Activated CD4-positive, alpha-beta T cell treated with anti-CD3 and anti-CD28 coated beads for 36 hours (primary cell): ENCODE results near the gene CCDC69. TPM values are rescaled to one million over a fixed set of nuclear protein-coding genes. Genes with fewer than 3 reads are reported as not detected.

ENCODE experiments used
- ATAC-seq: fragments of 200-7000 bp; cut with Tn5 transposase; one replicate; pipeline ENCODE4 v1.10.0; 2021; ENCODE audit warnings: mild to moderate bottlenecking, moderate library complexity
- CTCF ChIA-PET: fragments of 350-600 bp; sonication (Branson Sonifier 250); formaldehyde crosslinking; loops from one replicate; lab custom pipeline; 2021; ENCODE audit warnings: antibody characterized with exemption; lab: Charles Lee
- POLR2A ChIA-PET: fragments of 350-600 bp; sonication (Branson Sonifier 250); formaldehyde crosslinking; loops from one replicate; lab custom pipeline; 2021; ENCODE audit warnings: antibody characterized with exemption, inconsistent platforms; lab: Charles Lee
- DNase-seq: peaks from one replicate; pipeline ENCODE4 v3.0.0-alpha.2; 2020
- H3K27ac Mint-ChIP-seq: one replicate; pipeline ENCODE4 v1.8.0; 2021; ENCODE audit warnings: mixed read lengths
- H3K27me3 Mint-ChIP-seq: one replicate; pipeline ENCODE4 v1.8.0; 2021; ENCODE audit warnings: mixed read lengths
- H3K36me3 Mint-ChIP-seq: one replicate; pipeline ENCODE4 v1.8.0; 2021; ENCODE audit warnings: low read depth, mixed read lengths
- H3K4me1 Mint-ChIP-seq: one replicate; pipeline ENCODE4 v1.8.0; 2021; ENCODE audit warnings: mixed read lengths
- H3K4me3 Mint-ChIP-seq: one replicate; pipeline ENCODE4 v1.8.0; 2021; ENCODE audit warnings: mild to moderate bottlenecking, moderate library complexity, mixed read lengths
- H3K9me3 Mint-ChIP-seq: one replicate; pipeline ENCODE4 v1.8.0; 2021; ENCODE audit warnings: low read depth, mixed read lengths
- intact Hi-C, 2 experiments: fragments of 100-400 bp; cut with DNase I in 1 of 2; cut with micrococcal nuclease in 1 of 2; formaldehyde crosslinking; loops; one replicate each; pipeline versions ENCODE4 v1.14.2 to v1.15.1; 2022 to 2024; cut with DNase I, micrococcal nuclease
- total RNA-seq, 2 experiments: library from RNA; stranded (reverse); gene quantifications; one replicate each; pipeline ENCODE4 v1.2.3, GENCODE V29; 2021

The CCDC69 gene
- total RNA-seq, 2 experiments from 2014 or later = 24.8 to 26.9 TPM

DNA sequence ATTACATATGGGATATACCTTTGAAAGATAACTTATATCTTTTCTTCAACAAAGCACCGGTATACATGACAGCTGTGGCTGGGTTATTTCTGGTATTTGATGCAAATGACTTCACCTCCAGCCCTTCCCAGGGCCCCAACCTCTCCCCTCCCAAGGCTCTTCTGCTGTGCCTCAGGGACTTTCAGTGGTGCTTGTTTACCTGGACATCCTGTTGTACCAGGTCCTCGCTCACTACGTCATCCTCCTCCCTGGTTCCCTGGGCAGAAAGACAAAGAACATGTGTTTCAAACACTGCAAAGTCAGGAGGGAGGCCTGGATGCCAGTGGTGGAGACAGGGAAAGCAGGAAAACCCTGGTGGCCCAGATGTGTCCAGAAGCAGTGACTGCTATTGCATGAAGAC lies 89.7 kb downstream of the CCDC69 start:
- CTCF ChIA-PET = interaction anchor here (0.7 to 27.2 kb wide), 4 partner anchors 7 to 33 kb away, joined by 3 to 685 read pairs (median 111); partner anchors contain the start of gene ANXA6

DNA sequence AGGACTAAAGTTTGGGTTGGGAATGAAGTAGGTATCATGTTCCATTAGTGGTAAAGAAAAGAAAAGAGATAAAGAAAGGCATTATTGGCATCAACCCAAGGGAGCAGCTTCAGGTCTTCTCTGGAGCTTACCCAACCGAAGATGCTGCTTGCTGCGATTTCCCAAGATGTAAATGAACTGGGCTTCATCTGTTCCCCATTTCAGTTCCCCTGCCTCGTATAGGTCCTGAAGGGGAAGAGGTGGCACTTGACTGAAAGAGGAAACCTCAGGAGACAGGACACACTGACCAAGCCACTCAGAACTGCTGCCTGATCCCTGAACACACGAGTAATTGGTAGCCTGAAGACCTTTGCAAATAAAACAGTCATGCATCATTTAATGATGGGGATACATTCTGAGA lies 90.9 kb downstream of the CCDC69 start:
- ChIA-PET CTCF (interaction anchor here (10.0 to 27.2 kb wide), 2 partner anchors 19 to 34 kb away, joined by 138 to 685 read pairs; no protein-coding TSS in a partner anchor), POLR2A (interaction anchor here (2.3 kb wide), 1 partner anchor 18 kb away, joined by 10 read pairs; no protein-coding TSS in a partner anchor)
- Mint-ChIP-seq H3K27ac (no peak overlapping the region), H3K27me3 (no peaks in the 10 kb centered on the region), H3K4me1 (peaks cover 59% of the 10 kb centered on the region), H3K4me3 (no peak overlapping the region), H3K36me3 (peaks cover 90% of the 10 kb centered on the region), H3K9me3 (no peaks in the 10 kb centered on the region)
- ATAC-seq (no peak), DNase-seq (no peak)
- intact Hi-C loops = no loop called here

More for the DNA sequence above, 89.7 kb downstream of the CCDC69 start:
- Mint-ChIP-seq H3K27ac (no peak overlapping the region), H3K27me3 (no peaks in the 10 kb centered on the region), H3K4me3 (no peak overlapping the region), H3K4me1 (peaks cover 60% of the 10 kb centered on the region), H3K36me3 (peaks cover 92% of the 10 kb centered on the region), H3K9me3 (no peaks in the 10 kb centered on the region)
- intact Hi-C loops = no loop called here
- ATAC-seq (no peak), DNase-seq (no peak)
- POLR2A ChIA-PET = interaction anchor here (0.7 kb wide), 1 partner anchor 157 kb away, joined by 4 read pairs; no protein-coding TSS in a partner anchor

Other genes starting within 250 kb of the CCDC69 start
- not detected for gene GPX3, start 203.5 kb downstream of the CCDC69 start, total RNA-seq
- gene TNIP1, start 143.1 kb downstream of the CCDC69 start, total RNA-seq = 100 to 1,000 TPM; 351 to 408 TPM
- gene ANXA6, start 66.3 kb downstream of the CCDC69 start, total RNA-seq = 100 to 1,000 TPM; 322 to 332 TPM
- gene GM2A, start 29.1 kb upstream of the CCDC69 start, total RNA-seq = 10 to 100 TPM; 17.2 to 19.3 TPM
- not detected for gene SLC36A3, start 79.7 kb upstream of the CCDC69 start, total RNA-seq
- not detected for gene SLC36A2, start 123.5 kb upstream of the CCDC69 start, total RNA-seq
- 1 to 10 TPM; 3.4 to 4.4 TPM for gene SLC36A1, start 223.5 kb upstream of the CCDC69 start, total RNA-seq